Heart left ventricle (tissue), 16 donors: ENCODE measurements around the gene MZT1. TPM values are rescaled to one million over a fixed set of nuclear protein-coding genes. Genes with fewer than 3 reads are reported as not detected.

Experiments used
- ATAC-seq, 4 donors: fragments of 200-7000 bp; cut with Tn5 transposase; one replicate each; pipeline ENCODE4 v1.9.1; 2020 to 2022; ENCODE audit warnings: moderate library complexity in 4 of 4, mild to moderate bottlenecking in 3 of 4, moderate number of reproducible peaks in 1 of 4
- DNase-seq, 5 donors: peaks; one replicate each; pipeline ENCODE4 v3.0.0-alpha.2; 2020
- H3K27ac ChIP-seq, 12 donors: fragments of 200-600 bp; sonication (generic) in 4 of 12; one replicate each; pipeline versions ENCODE4 v1.5.0 to v1.8.0; 2016 to 2022; ENCODE audit warnings: mild to moderate bottlenecking in 2 of 12
- H3K27me3 ChIP-seq, 9 donors: fragments of 200-600 bp; sonication (generic) in 2 of 9; one replicate each; pipeline versions ENCODE4 v1.5.1 to v1.8.0; 2016 to 2022; ENCODE audit warnings: mild to moderate bottlenecking in 3 of 9
- H3K36me3 ChIP-seq, 9 donors: fragments of 200-600 bp; sonication (generic) in 2 of 9; one replicate each; pipeline versions ENCODE4 v1.5.0 to v1.8.0; 2018 to 2022; ENCODE audit warnings: mild to moderate bottlenecking in 2 of 9
- H3K4me1 ChIP-seq, 12 donors: fragments of 200-600 bp; sonication (generic) in 4 of 12; one replicate each; pipeline versions ENCODE4 v1.5.0 to v1.8.0; 2016 to 2022; ENCODE audit warnings: mild to moderate bottlenecking in 3 of 12
- H3K4me3 ChIP-seq, 12 donors: fragments of 200-600 bp; sonication (generic) in 4 of 12; one replicate each; pipeline versions ENCODE4 v1.5.0 to v1.8.0; 2017 to 2022; ENCODE audit warnings: mild to moderate bottlenecking in 9 of 12, moderate library complexity in 4 of 12
- H3K9me3 ChIP-seq, 12 donors: fragments of 200-600 bp; sonication (generic) in 4 of 12; one replicate each; pipeline versions ENCODE4 v1.5.0 to v1.8.0; 2016 to 2022; ENCODE audit warnings: mild to moderate bottlenecking in 1 of 12
- CTCF ChIP-seq, 12 donors: fragments of 200-600 bp; sonication (generic) in 4 of 12; IDR thresholded peaks; one replicate each; pipeline versions ENCODE4 v1.5.0 to v1.8.0; 2018 to 2022; ENCODE audit warnings: antibody characterized with exemption in 12 of 12, mild to moderate bottlenecking in 5 of 12
- POLR2A ChIP-seq, 2 donors: fragments of 450-650 bp; IDR thresholded peaks; one replicate each; pipeline ENCODE4 v1.6.1; 2017; ENCODE audit warnings: antibody characterized with exemption in 2 of 2, mild to moderate bottlenecking in 2 of 2, moderate library complexity in 2 of 2
- WGBS, 4 donors: extraction: QIAGEN DNeasy Blood & Tissue Kit in 2 of 4; methylation state at CpG; one replicate each; pipeline versions ENCODE4 v1.1.5 to v1.1.7; 2013 to 2018; 5-methylcytosine and 5-hydroxymethylcytosine counted together
- intact Hi-C, 10 donors: fragments of 100-400 bp; cut with DNase I; formaldehyde crosslinking; loops; one replicate each; pipeline versions ENCODE4 v1.11.1 to v1.14.2; 2022
- polyA plus RNA-seq, 2 donors: library from polyadenylated mRNA; stranded (reverse); fragments of 200-250 nt; gene quantifications; one replicate each; pipeline ENCODE4 v1.2.3, GENCODE V29; 2013
- total RNA-seq, 9 donors: library from RNA; depleted of rRNA in 2 of 9; stranded (reverse); fragments of >200 nt in 2 of 9; fragmentation: NEBNext Ultra II Directional in 3 of 9; extraction: Animal tissue kit (Norgen Biotek cat#: 25700) in 3 of 9; gene quantifications; one replicate each; pipeline versions ENCODE4 v1.1.0 to v1.2.4, GENCODE V29; 2016 to 2023
- donor health status: ischemic (EF 13 %, LVEDD 7.1; RV severe dilation, severe dysfunction).
- donor health status: healthy with polysubstance abuse.
- donor health status: DM: no; HTN: yes; CAD: no.
- donor health status: DM: no; HTN: no; CAD: no.
- donor health status: ischemic (EF 25% LVEDD 6.9; RV normal size, moderate dysfunction).
- donor health status: ischemic (EF 25% LVEDD 5.7; RV mildly dilated, moderate dysfunction).
- donor health status: healthy.
- donor health status: DM: yes; HTN: yes; CAD: no.
- donor health status: ischemic (EF 35%, LVEDD 5.7; RV mildly dilated, moderate dysfunction).
- donor health status: nonischemic (EF 11% LVEDD 7.7; RV severe dilation, severe dysfunction).
- donor health status: DM: yes; HTN: yes; CAD: no.
- donor health status: PGD.
- donor health status: ischemic (EF 29% LVEDD 5.4; RV normal size, mild dysfunction).
- donor health status: nonischemic (EF 23%, LVEDD 6.1; RV moderate dilation, normal function).

The MZT1 gene
- total and polyA plus RNA-seq, 11 donors = 4.4 to 11.3 (median 6.9) TPM

- H3K36me3 ChIP-seq = peaks cover 5 to 100% (median 97%) of the 10 kb centered on the region in 9 donors
- TF ChIP-seq POLR2A (IDR thresholded peaks at IDR 0.05) (no peak), CTCF (IDR thresholded peaks at IDR 0.05) (no peak)
- intact Hi-C loops = no loop called here
Observed at GRCh38 chr13:72760189-72760588, 32.8 kb upstream of the MZT1 start.

DNA sequence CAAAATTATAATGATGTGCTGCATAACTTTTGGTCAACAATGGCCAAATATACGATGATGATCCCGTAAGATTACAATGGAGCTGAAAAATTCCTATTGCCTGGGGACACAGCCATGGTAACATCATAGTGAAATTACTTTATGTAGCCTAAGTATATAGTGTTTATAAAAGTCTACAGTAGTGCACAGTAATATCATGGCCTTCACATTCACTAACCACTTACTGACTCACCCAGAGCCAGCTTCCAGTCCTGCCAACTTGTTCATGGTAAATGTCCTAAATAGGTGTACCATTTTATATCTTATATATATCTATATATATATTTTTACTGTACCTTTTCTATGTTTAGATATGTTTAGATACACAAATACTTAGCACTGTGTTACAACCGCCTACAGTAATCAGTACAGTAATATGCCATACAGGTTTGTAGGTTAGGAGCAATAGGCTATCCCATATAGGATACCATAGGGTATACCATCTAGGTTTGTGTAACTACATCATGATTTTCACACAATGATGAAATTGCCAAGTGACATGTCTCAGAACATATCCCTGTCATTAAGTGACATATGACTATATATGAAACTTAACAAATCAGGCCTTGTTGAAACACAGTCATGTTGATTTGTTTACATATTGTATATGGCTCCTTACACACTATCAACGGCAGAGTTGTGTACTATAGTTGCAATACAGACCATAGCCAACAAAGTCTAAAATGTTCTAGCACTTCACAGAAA lies 30.5 kb upstream of the MZT1 start:
- WGBS, 4 donors = 71 to 73% (median 72%) methylated on average over 4 of the region's 4 CpGs
- intact Hi-C loops = no loop called here
- Histone ChIP-seq H3K9me3 (no peaks in the 10 kb centered on the region), H3K27me3 (no peaks in the 10 kb centered on the region), H3K4me3 (no peak overlapping the region), H3K27ac (no peak overlapping the region), H3K4me1 (no peaks in the 10 kb centered on the region), H3K36me3 (peaks cover 5 to 100% (median 95%) of the 10 kb centered on the region in 9 donors)
- DNase-seq (no peak), ATAC-seq (no peak)
- TF ChIP-seq CTCF (IDR thresholded peaks at IDR 0.05) (no peak), POLR2A (IDR thresholded peaks at IDR 0.05) (no peak)

More at GRCh38 chr13:72760189-72760588, 32.8 kb upstream of the MZT1 start:
- Histone ChIP-seq H3K4me3 (no peak overlapping the region), H3K27ac (no peak overlapping the region), H3K4me1 (no peaks in the 10 kb centered on the region), H3K27me3 (no peaks in the 10 kb centered on the region), H3K9me3 (no peaks in the 10 kb centered on the region)
- WGBS, 4 donors = 94 to 96% (median 95%) methylated on average over 3 of the region's 3 CpGs
- DNase-seq (no peak), ATAC-seq (no peak)

DNA sequence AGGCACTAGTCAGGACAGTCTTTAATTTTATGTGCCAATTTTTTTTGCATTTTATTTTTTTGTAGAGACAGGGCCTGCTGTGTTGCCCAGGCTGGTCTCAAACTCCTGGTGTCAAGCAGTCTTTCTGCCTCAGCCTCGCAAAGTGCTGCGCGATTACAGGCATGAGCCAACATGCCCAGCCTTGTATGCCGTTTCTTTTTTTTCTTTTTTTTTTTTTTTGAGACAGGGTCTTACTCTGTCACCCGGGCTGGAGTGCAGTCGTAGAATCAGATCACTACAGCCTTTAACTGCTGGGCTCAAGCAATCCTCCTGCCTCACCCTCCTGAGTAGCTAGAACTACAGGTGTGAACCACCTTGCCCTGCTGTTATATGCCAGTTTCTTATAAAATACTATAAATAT lies 26.7 kb upstream of the MZT1 start:
- Histone ChIP-seq H3K36me3 (peaks cover 0 to 100% (median 74%) of the 10 kb centered on the region in 9 donors), H3K4me3 (no peak overlapping the region), H3K9me3 (peaks cover 0 to 4% (median 0%) of the 10 kb centered on the region in 12 donors), H3K27ac (no peak overlapping the region), H3K27me3 (no peaks in the 10 kb centered on the region), H3K4me1 (no peaks in the 10 kb centered on the region)
- DNase-seq (no peak), ATAC-seq (no peak)
- WGBS, 4 donors = 89 to 94% (median 91%) methylated on average over 6 of the region's 6 CpGs
- intact Hi-C loops = no loop called here
- TF ChIP-seq POLR2A (IDR thresholded peaks at IDR 0.05) (no peak), CTCF (IDR thresholded peaks at IDR 0.05) (no peak)

GRCh38 chr13:72751220-72751619 lies 23.8 kb upstream of the MZT1 start:
- Histone ChIP-seq H3K4me1 (no peaks in the 10 kb centered on the region), H3K27me3 (no peaks in the 10 kb centered on the region), H3K9me3 (peaks cover 0 to 4% (median 0%) of the 10 kb centered on the region in 12 donors), H3K36me3 (peaks cover 0 to 100% (median 65%) of the 10 kb centered on the region in 9 donors), H3K27ac (no peak overlapping the region), H3K4me3 (no peak overlapping the region)
- TF ChIP-seq CTCF (IDR thresholded peaks at IDR 0.05) = no peak
- TF ChIP-seq POLR2A (IDR thresholded peaks at IDR 0.05) = no peak
- intact Hi-C loops = no loop called here
- DNase-seq = no peak
- no peak for ATAC-seq
